Glutamatergic neuron (in vitro differentiated cells): ENCODE data around the gene CAMK2D. TPM values are rescaled to one million over a fixed set of nuclear protein-coding genes. Genes with fewer than 3 reads are reported as not detected.

Source experiments
- DNase-seq: peaks from one replicate; pipeline ENCODE4 v3.0.0; 2022
- H3K27ac Mint-ChIP-seq: one replicate; pipeline ENCODE4 v1.8.0; 2020; ENCODE audit warnings: mild to moderate bottlenecking, mixed read lengths, inconsistent platforms; ENCODE audit not compliant: unreplicated experiment
- H3K27me3 Mint-ChIP-seq: one replicate; pipeline ENCODE4 v1.8.0; 2020; ENCODE audit warnings: mild to moderate bottlenecking, moderate library complexity, mixed read lengths, inconsistent platforms; ENCODE audit not compliant: unreplicated experiment
- H3K36me3 Mint-ChIP-seq: one replicate; pipeline ENCODE4 v1.8.0; 2020; ENCODE audit warnings: mild to moderate bottlenecking, mixed read lengths, inconsistent platforms; ENCODE audit not compliant: unreplicated experiment
- H3K4me1 Mint-ChIP-seq: one replicate; pipeline ENCODE4 v1.8.0; 2020; ENCODE audit warnings: mild to moderate bottlenecking, low read depth, mixed read lengths, inconsistent platforms; ENCODE audit not compliant: unreplicated experiment
- H3K4me3 Mint-ChIP-seq: one replicate; pipeline ENCODE4 v1.8.0; 2020; ENCODE audit warnings: mild to moderate bottlenecking, mixed read lengths, inconsistent platforms; ENCODE audit not compliant: unreplicated experiment
- H3K9me3 Mint-ChIP-seq: one replicate; pipeline ENCODE4 v1.8.0; 2020; ENCODE audit warnings: mild to moderate bottlenecking, moderate library complexity, mixed read lengths, inconsistent platforms; ENCODE audit not compliant: unreplicated experiment
- CTCF ChIP-seq: fragments of 200-600 bp; sonication (generic); IDR thresholded peaks from one replicate; pipeline ENCODE4 v1.5.0; 2021; ENCODE audit not compliant: partially characterized antibody, unreplicated experiment
- total RNA-seq: library from RNA; stranded (reverse); fragmentation: NEBNext Ultra II Directional; extraction: Animal tissue kit (Norgen Biotek cat#: 25700); gene quantifications from one replicate; pipeline ENCODE4 v1.2.1, GENCODE V29; 2021; ENCODE audit not compliant: unreplicated experiment

Gene CAMK2D
- total RNA-seq, 1 donor from 2014 or later, result 24.8 TPM

GRCh38 chr4:113449410-113449974 lies 312.0 kb downstream of the CAMK2D start:
- no peaks in the 10 kb centered on the region for H3K36me3 Mint-ChIP-seq
- H3K4me1 Mint-ChIP-seq, result peaks cover 12% of the 10 kb centered on the region
- no peak for DNase-seq
- H3K9me3 Mint-ChIP-seq, result peaks cover 2% of the 10 kb centered on the region
- TF ChIP-seq CTCF, result no peak
- H3K27ac Mint-ChIP-seq, result no peak overlapping the region
- H3K27me3 Mint-ChIP-seq, result no peaks in the 10 kb centered on the region
- H3K4me3 Mint-ChIP-seq, result no peak overlapping the region

DNA sequence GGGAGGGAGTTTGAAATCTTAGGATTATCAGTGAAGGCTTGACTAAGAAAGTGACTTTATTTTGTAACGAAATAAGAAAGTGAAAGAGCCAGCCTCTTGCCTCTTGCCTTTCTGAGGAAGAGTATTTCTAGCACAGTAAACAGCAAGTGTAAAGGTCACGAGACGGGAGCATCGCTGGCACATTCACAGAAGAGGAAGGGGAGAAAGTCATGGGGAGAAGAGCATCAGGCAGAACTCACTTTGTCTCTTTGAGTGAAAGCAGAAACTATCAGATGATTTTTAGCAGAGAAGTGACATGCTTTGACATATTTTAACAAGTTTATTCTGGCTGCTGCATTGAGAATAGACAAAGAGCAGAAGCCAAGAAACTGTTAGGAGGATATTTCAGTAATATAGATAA lies 313.8 kb downstream of the CAMK2D start:
- no peaks in the 10 kb centered on the region for H3K36me3 Mint-ChIP-seq
- H3K27ac Mint-ChIP-seq, result no peak overlapping the region
- no peaks in the 10 kb centered on the region for H3K27me3 Mint-ChIP-seq
- no peak for TF ChIP-seq CTCF
- no peak overlapping the region for H3K4me3 Mint-ChIP-seq
- DNase-seq, result no peak
- peaks cover 2% of the 10 kb centered on the region for H3K4me1 Mint-ChIP-seq
- peaks cover 2% of the 10 kb centered on the region for H3K9me3 Mint-ChIP-seq

DNA sequence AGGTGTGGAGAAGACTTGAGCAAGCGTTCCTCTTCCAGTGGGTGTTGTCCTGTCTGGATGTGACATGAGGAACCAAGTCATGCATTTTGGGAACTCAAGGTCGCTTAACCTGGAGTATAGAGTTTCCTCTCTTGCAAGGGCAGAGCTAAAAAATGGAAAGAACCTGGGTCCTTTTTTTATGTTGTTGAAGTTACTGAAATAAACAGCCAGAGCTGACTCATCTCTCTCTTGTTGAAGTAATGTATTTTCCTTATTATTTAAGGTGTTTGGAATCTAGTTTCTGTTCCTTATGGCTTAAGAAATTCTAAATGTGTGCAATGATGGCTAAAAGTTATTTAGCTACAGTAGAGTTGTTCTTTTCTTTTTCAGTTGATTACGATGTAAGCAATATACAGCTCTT lies 314.5 kb downstream of the CAMK2D start:
- H3K4me1 Mint-ChIP-seq, result peaks cover 2% of the 10 kb centered on the region
- DNase-seq, result no peak
- H3K9me3 Mint-ChIP-seq, result peaks cover 2% of the 10 kb centered on the region
- no peak overlapping the region for H3K4me3 Mint-ChIP-seq
- no peaks in the 10 kb centered on the region for H3K27me3 Mint-ChIP-seq
- H3K36me3 Mint-ChIP-seq, result no peaks in the 10 kb centered on the region
- H3K27ac Mint-ChIP-seq, result no peak overlapping the region
- no peak for TF ChIP-seq CTCF

DNA sequence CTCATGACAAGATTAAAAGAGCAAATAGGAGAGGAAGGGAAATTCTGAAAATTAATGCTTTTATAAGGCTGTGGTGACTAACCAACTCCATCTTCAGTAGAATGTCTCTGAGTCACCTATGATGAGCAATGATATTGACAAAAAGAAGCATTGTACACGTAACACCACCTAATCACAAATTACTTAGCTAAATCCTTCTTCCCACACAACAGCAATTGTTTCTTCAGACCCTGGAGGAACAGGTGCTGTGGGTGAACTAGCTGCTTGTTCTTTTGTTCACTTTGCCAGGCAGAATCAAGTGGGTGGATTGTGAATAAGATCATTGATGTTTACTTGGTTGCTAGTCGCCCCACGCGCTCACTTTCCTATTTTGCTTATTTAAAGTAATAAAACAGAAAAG lies 315.5 kb downstream of the CAMK2D start:
- Mint-ChIP-seq H3K27me3 (no peaks in the 10 kb centered on the region), H3K4me3 (no peak overlapping the region), H3K36me3 (no peaks in the 10 kb centered on the region), H3K27ac (no peak overlapping the region), H3K4me1 (peaks cover 2% of the 10 kb centered on the region), H3K9me3 (peaks cover 2% of the 10 kb centered on the region)
- TF ChIP-seq CTCF, result no peak
- DNase-seq, result no peak

- Mint-ChIP-seq H3K27me3 (no peaks in the 10 kb centered on the region), H3K4me1 (peaks cover under 1% of the 10 kb centered on the region), H3K36me3 (no peaks in the 10 kb centered on the region)
Observed at GRCh38 chr4:113445286-113445685, 316.3 kb downstream of the CAMK2D start.

More at GRCh38 chr4:113445286-113445685, 316.3 kb downstream of the CAMK2D start:
- no peak overlapping the region for H3K27ac Mint-ChIP-seq
- H3K9me3 Mint-ChIP-seq, result no peaks in the 10 kb centered on the region
- no peak for TF ChIP-seq CTCF
- DNase-seq, result no peak
- H3K4me3 Mint-ChIP-seq, result no peak overlapping the region
